GM23338 (cell line): ENCODE measurements around the gene CLDN16. TPM values are rescaled to one million over a fixed set of nuclear protein-coding genes. Genes with fewer than 3 reads are reported as not detected.

ENCODE experiments used
- ATAC-seq: fragments of 200-7000 bp; cut with Tn5 transposase; 3 replicates; pipeline ENCODE4 v1.9.1; 2020
- DNase-seq: peaks from one replicate; pipeline ENCODE4 v3.0.0-alpha.2; 2015; ENCODE audit warnings: low spot score
- H2AFZ ChIP-seq: fragments of 200-600 bp; sonication (generic); 2 replicates; pipeline ENCODE4 v1.8.0; 2016; ENCODE audit warnings: antibody characterized with exemption, mild to moderate bottlenecking, moderate library complexity
- H3F3A ChIP-seq: fragments of 200-600 bp; sonication (generic); replicated peaks from 2 replicates; pipeline ENCODE4 v1.8.0; 2017; ENCODE audit warnings: antibody characterized with exemption, mixed run types, low read depth
- H3K27ac ChIP-seq: fragments of 200-600 bp; sonication (generic); 2 replicates; pipeline ENCODE4 v1.6.1; 2016; ENCODE audit warnings: low read depth
- H3K27me3 ChIP-seq: fragments of 200-600 bp; sonication (generic); 2 replicates; pipeline ENCODE4 v1.8.0; 2016; ENCODE audit warnings: mild to moderate bottlenecking, mixed run types, moderate library complexity; ENCODE audit not compliant: insufficient read depth
- H3K36me3 ChIP-seq: fragments of 200-600 bp; sonication (generic); 2 replicates; pipeline ENCODE4 v1.8.0; 2016; ENCODE audit warnings: mild to moderate bottlenecking; ENCODE audit not compliant: insufficient read depth
- H3K4me1 ChIP-seq: fragments of 200-600 bp; sonication (generic); 2 replicates; pipeline ENCODE4 v1.8.0; 2016; ENCODE audit warnings: mild to moderate bottlenecking, moderate library complexity; ENCODE audit not compliant: insufficient read depth
- H3K4me2 ChIP-seq: fragments of 200-600 bp; sonication (generic); 2 replicates; pipeline ENCODE4 v1.7.1; 2017; ENCODE audit warnings: mixed run types
- H3K4me3 ChIP-seq: fragments of 200-600 bp; sonication (generic); 2 replicates; pipeline ENCODE4 v1.6.1; 2016; ENCODE audit warnings: mixed run types
- H3K79me2 ChIP-seq: fragments of 200-600 bp; sonication (generic); replicated peaks from 2 replicates; pipeline ENCODE4 v1.8.0; 2017; ENCODE audit warnings: mild to moderate bottlenecking; ENCODE audit not compliant: insufficient read depth
- H3K9me2 ChIP-seq: fragments of 200-600 bp; sonication (generic); 2 replicates; pipeline ENCODE4 v1.8.0; 2017; ENCODE audit not compliant: insufficient read depth
- H4K20me1 ChIP-seq: fragments of 200-600 bp; sonication (generic); replicated peaks from 2 replicates; pipeline ENCODE4 v1.8.0; 2017; ENCODE audit warnings: mild to moderate bottlenecking; ENCODE audit not compliant: insufficient read depth
- H3K27ac Mint-ChIP-seq: 2 replicates; pipeline ENCODE4 v1.8.0; 2020; ENCODE audit warnings: inconsistent platforms, mild to moderate bottlenecking, moderate library complexity, mixed read lengths
- H3K27me3 Mint-ChIP-seq: 3 replicates; pipeline ENCODE4 v1.8.0; 2022; ENCODE audit warnings: low read depth, mild to moderate bottlenecking, moderate library complexity, mixed read lengths, inconsistent platforms; ENCODE audit not compliant: insufficient read depth, poor library complexity
- H3K36me3 Mint-ChIP-seq: 3 replicates; pipeline ENCODE4 v1.8.0; 2021; ENCODE audit warnings: low read depth, mild to moderate bottlenecking, inconsistent platforms, moderate library complexity, mixed read lengths
- H3K4me1 Mint-ChIP-seq: 3 replicates; pipeline ENCODE4 v1.8.0; 2020; ENCODE audit warnings: mild to moderate bottlenecking, inconsistent platforms, mixed read lengths
- H3K4me3 Mint-ChIP-seq: 3 replicates; pipeline ENCODE4 v1.8.0; 2021; ENCODE audit warnings: moderate library complexity, mild to moderate bottlenecking, inconsistent platforms, mixed read lengths
- H3K9me3 Mint-ChIP-seq: 3 replicates; pipeline ENCODE4 v1.8.0; 2020; ENCODE audit warnings: moderate library complexity, mild to moderate bottlenecking, inconsistent platforms, mixed read lengths
- CREB1 ChIP-seq: fragments of 250-450 bp; sonication (Bioruptor Pico); IDR thresholded peaks from 2 replicates; pipeline ENCODE4 v1.5.0; 2020; ENCODE audit warnings: low read depth, mild to moderate bottlenecking, moderate library complexity
- EZH2 ChIP-seq: fragments of 200-600 bp; sonication (generic); IDR thresholded peaks from one replicate; pipeline ENCODE4 v1.8.0; 2017; ENCODE audit warnings: antibody characterized with exemption, mild to moderate bottlenecking, low read depth; ENCODE audit not compliant: unreplicated experiment
- EZH2phosphoT487 ChIP-seq: fragments of 200-600 bp; sonication (generic); IDR thresholded peaks from one replicate; pipeline ENCODE4 v1.8.1; 2018; ENCODE audit warnings: antibody characterized with exemption; ENCODE audit not compliant: unreplicated experiment
- JUNB ChIP-seq: IDR thresholded peaks from one replicate; pipeline ENCODE4 v1.6.1; 2016; ENCODE audit warnings: antibody characterized with exemption; ENCODE audit not compliant: unreplicated experiment
- NANOG ChIP-seq: IDR thresholded peaks from 2 replicates; pipeline ENCODE4 v1.6.1; 2016; ENCODE audit warnings: antibody characterized with exemption, borderline replicate concordance
- POLR2AphosphoS5 ChIP-seq: IDR thresholded peaks from 2 replicates; pipeline ENCODE4 v1.6.1; 2016; ENCODE audit warnings: antibody characterized with exemption, low read depth
- STAT1 ChIP-seq: IDR thresholded peaks from one replicate; pipeline ENCODE4 v1.6.1; 2016; ENCODE audit warnings: antibody characterized with exemption; ENCODE audit not compliant: unreplicated experiment
- ZNF114 ChIP-seq: fragments of 250-450 bp; sonication (Bioruptor Pico); IDR thresholded peaks from 2 replicates; pipeline ENCODE4 v1.5.0; 2020; ENCODE audit warnings: mild to moderate bottlenecking, moderate library complexity
- ZNF331 ChIP-seq: fragments of 250-450 bp; sonication (Bioruptor Pico); IDR thresholded peaks from 2 replicates; pipeline ENCODE4 v1.5.0; 2020; ENCODE audit warnings: low read depth, mild to moderate bottlenecking, moderate library complexity
- polyA plus RNA-seq: library from polyadenylated mRNA; unstranded; fragments of >200 nt; fragmentation: Nextera tagmentation; extraction: Ambion mirVana; gene quantifications from 2 replicates; pipeline ENCODE4 v1.2.1, GENCODE V29; 2016
- total RNA-seq: library from RNA; depleted of rRNA; stranded (reverse); fragments of >200 nt; shearing (Covaris generic); gene quantifications from 2 replicates; pipeline ENCODE4 v1.2.3, GENCODE V29; 2014
- TF ChIP-seq, protein P1 (sequence below): IDR thresholded peaks from 2 replicates; pipeline ENCODE4 v1.6.1; 2016; ENCODE audit warnings: antibody characterized with exemption
- TF ChIP-seq, protein P2 (sequence below), 2 experiments: fragments of 200-600 bp in 1 of 2; sonication (generic) in 1 of 2; conservative IDR thresholded peaks; 2 replicates each; pipeline versions ENCODE4 v1.5.1 to v1.6.1; 2016 to 2017; ENCODE audit warnings: antibody characterized with exemption in 2 of 2, low read depth in 2 of 2, mild to moderate bottlenecking in 2 of 2, moderate library complexity in 1 of 2
- TF ChIP-seq, protein P3 (sequence below): fragments of 250-450 bp; sonication (Bioruptor Pico); IDR thresholded peaks from 2 replicates; pipeline ENCODE4 v1.5.0; 2020; ENCODE audit warnings: mild to moderate bottlenecking, moderate library complexity
- TF ChIP-seq, protein P4 (sequence below): IDR thresholded peaks from one replicate; pipeline ENCODE4 v1.6.1; 2018; ENCODE audit warnings: antibody characterized with exemption; ENCODE audit not compliant: unreplicated experiment

The CLDN16 gene
- total and polyA plus RNA-seq, 2 experiments from 2014 or later, result 0.06 TPM; not detected in 1

DNA sequence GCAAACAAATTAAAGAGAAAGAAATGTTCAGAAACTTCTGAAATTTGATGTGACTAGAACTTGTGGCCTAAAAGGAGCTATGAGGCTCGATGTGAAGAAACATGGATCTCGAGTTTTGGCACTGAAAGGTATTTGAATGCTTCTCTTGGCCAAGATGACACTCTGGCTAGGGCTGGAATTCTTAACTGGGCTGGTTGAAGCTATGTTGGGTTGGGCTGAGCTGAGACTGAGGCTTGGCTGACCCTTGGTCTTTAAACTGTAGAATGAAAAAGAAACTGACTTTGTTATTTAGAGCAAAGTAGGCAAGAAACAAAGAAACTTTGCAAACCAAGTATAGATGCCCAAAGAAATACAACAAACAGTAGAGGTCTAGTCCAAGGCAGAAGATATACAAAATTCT lies 28.1 kb upstream of the CLDN16 start:
- peaks cover 9% of the 10 kb centered on the region; the same call in 2 of the 3 replicates for H3K9me3 Mint-ChIP-seq
- Histone ChIP-seq H2AFZ (no peak overlapping the region), H3K27ac (no peak overlapping the region), H3K4me3 (no peak overlapping the region), H3K4me2 (no peak overlapping the region), H3K79me2 (no peaks in the 10 kb centered on the region), H3F3A (no peaks in the 10 kb centered on the region), H3K27me3 (no peaks in the 10 kb centered on the region), H4K20me1 (no peaks in the 10 kb centered on the region), H3K36me3 (no peaks in the 10 kb centered on the region), H3K9me2 (no peaks in the 10 kb centered on the region; the same call in 1 of the 2 replicates), H3K4me1 (peaks cover 8% of the 10 kb centered on the region)
- H3K4me3 Mint-ChIP-seq, result no peak overlapping the region
- peaks cover 16% of the 10 kb centered on the region for H3K4me1 Mint-ChIP-seq
- H3K27ac Mint-ChIP-seq, result no peak overlapping the region
- no peaks in the 10 kb centered on the region for H3K27me3 Mint-ChIP-seq
- ATAC-seq (peak; percentile 44), DNase-seq (peak; percentile 9)
- H3K36me3 Mint-ChIP-seq, result peaks cover 5% of the 10 kb centered on the region; the same call in 2 of the 3 replicates
- TF ChIP-seq NANOG (no peak), POLR2AphosphoS5 (no peak), ZNF331 (no peak), STAT1 (no peak), JUNB (no peak), EZH2phosphoT487 (no peak), ZNF114 (no peak), EZH2 (no peak), CREB1 (no peak)
- TF ChIP-seq, protein P1, sequence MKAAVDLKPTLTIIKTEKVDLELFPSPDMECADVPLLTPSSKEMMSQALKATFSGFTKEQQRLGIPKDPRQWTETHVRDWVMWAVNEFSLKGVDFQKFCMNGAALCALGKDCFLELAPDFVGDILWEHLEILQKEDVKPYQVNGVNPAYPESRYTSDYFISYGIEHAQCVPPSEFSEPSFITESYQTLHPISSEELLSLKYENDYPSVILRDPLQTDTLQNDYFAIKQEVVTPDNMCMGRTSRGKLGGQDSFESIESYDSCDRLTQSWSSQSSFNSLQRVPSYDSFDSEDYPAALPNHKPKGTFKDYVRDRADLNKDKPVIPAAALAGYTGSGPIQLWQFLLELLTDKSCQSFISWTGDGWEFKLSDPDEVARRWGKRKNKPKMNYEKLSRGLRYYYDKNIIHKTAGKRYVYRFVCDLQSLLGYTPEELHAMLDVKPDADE, result no peak
- TF ChIP-seq, protein P2, sequence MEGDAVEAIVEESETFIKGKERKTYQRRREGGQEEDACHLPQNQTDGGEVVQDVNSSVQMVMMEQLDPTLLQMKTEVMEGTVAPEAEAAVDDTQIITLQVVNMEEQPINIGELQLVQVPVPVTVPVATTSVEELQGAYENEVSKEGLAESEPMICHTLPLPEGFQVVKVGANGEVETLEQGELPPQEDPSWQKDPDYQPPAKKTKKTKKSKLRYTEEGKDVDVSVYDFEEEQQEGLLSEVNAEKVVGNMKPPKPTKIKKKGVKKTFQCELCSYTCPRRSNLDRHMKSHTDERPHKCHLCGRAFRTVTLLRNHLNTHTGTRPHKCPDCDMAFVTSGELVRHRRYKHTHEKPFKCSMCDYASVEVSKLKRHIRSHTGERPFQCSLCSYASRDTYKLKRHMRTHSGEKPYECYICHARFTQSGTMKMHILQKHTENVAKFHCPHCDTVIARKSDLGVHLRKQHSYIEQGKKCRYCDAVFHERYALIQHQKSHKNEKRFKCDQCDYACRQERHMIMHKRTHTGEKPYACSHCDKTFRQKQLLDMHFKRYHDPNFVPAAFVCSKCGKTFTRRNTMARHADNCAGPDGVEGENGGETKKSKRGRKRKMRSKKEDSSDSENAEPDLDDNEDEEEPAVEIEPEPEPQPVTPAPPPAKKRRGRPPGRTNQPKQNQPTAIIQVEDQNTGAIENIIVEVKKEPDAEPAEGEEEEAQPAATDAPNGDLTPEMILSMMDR (conservative IDR thresholded peaks at IDR 0.05; ENCODE audit: low read depth in 2 of 2), result no peak
- TF ChIP-seq, protein P3, sequence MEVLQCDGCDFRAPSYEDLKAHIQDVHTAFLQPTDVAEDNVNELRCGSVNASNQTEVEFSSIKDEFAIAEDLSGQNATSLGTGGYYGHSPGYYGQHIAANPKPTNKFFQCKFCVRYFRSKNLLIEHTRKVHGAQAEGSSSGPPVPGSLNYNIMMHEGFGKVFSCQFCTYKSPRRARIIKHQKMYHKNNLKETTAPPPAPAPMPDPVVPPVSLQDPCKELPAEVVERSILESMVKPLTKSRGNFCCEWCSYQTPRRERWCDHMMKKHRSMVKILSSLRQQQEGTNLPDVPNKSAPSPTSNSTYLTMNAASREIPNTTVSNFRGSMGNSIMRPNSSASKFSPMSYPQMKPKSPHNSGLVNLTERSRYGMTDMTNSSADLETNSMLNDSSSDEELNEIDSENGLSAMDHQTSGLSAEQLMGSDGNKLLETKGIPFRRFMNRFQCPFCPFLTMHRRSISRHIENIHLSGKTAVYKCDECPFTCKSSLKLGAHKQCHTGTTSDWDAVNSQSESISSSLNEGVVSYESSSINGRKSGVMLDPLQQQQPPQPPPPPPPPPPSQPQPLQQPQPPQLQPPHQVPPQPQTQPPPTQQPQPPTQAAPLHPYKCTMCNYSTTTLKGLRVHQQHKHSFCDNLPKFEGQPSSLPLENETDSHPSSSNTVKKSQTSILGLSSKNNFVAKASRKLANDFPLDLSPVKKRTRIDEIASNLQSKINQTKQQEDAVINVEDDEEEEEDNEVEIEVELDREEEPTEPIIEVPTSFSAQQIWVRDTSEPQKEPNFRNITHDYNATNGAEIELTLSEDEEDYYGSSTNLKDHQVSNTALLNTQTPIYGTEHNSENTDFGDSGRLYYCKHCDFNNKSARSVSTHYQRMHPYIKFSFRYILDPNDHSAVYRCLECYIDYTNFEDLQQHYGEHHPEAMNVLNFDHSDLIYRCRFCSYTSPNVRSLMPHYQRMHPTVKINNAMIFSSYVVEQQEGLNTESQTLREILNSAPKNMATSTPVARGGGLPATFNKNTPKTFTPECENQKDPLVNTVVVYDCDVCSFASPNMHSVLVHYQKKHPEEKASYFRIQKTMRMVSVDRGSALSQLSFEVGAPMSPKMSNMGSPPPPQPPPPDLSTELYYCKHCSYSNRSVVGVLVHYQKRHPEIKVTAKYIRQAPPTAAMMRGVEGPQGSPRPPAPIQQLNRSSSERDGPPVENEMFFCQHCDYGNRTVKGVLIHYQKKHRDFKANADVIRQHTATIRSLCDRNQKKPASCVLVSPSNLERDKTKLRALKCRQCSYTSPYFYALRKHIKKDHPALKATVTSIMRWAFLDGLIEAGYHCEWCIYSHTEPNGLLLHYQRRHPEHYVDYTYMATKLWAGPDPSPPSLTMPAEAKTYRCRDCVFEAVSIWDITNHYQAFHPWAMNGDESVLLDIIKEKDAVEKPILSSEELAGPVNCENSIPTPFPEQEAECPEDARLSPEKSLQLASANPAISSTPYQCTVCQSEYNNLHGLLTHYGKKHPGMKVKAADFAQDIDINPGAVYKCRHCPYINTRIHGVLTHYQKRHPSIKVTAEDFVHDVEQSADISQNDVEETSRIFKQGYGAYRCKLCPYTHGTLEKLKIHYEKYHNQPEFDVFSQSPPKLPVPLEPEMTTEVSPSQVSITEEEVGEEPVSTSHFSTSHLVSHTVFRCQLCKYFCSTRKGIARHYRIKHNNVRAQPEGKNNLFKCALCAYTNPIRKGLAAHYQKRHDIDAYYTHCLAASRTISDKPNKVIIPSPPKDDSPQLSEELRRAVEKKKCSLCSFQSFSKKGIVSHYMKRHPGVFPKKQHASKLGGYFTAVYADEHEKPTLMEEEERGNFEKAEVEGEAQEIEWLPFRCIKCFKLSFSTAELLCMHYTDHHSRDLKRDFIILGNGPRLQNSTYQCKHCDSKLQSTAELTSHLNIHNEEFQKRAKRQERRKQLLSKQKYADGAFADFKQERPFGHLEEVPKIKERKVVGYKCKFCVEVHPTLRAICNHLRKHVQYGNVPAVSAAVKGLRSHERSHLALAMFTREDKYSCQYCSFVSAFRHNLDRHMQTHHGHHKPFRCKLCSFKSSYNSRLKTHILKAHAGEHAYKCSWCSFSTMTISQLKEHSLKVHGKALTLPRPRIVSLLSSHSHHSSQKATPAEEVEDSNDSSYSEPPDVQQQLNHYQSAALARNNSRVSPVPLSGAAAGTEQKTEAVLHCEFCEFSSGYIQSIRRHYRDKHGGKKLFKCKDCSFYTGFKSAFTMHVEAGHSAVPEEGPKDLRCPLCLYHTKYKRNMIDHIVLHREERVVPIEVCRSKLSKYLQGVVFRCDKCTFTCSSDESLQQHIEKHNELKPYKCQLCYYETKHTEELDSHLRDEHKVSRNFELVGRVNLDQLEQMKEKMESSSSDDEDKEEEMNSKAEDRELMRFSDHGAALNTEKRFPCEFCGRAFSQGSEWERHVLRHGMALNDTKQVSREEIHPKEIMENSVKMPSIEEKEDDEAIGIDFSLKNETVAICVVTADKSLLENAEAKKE, result no peak
- TF ChIP-seq, protein P4, sequence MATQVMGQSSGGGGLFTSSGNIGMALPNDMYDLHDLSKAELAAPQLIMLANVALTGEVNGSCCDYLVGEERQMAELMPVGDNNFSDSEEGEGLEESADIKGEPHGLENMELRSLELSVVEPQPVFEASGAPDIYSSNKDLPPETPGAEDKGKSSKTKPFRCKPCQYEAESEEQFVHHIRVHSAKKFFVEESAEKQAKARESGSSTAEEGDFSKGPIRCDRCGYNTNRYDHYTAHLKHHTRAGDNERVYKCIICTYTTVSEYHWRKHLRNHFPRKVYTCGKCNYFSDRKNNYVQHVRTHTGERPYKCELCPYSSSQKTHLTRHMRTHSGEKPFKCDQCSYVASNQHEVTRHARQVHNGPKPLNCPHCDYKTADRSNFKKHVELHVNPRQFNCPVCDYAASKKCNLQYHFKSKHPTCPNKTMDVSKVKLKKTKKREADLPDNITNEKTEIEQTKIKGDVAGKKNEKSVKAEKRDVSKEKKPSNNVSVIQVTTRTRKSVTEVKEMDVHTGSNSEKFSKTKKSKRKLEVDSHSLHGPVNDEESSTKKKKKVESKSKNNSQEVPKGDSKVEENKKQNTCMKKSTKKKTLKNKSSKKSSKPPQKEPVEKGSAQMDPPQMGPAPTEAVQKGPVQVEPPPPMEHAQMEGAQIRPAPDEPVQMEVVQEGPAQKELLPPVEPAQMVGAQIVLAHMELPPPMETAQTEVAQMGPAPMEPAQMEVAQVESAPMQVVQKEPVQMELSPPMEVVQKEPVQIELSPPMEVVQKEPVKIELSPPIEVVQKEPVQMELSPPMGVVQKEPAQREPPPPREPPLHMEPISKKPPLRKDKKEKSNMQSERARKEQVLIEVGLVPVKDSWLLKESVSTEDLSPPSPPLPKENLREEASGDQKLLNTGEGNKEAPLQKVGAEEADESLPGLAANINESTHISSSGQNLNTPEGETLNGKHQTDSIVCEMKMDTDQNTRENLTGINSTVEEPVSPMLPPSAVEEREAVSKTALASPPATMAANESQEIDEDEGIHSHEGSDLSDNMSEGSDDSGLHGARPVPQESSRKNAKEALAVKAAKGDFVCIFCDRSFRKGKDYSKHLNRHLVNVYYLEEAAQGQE, result no peak
